ENCODE measurements around the gene SLC38A4.

SLC38A4 gene

GRCh38 chr12:46811185-46811584, 14.6 kb downstream of the SLC38A4 start:
- H3K79me2 ChIP-seq (ENCODE audit: insufficient read depth, low read length) = no peaks in the 10 kb centered on the region
- TF ChIP-seq EZH2phosphoT487 (IDR thresholded peaks at IDR 0.05; ENCODE audit: borderline replicate concordance) = no peak
- TF ChIP-seq CTCF (conservative IDR thresholded peaks at IDR 0.05; ENCODE audit: low read length) = no peak
- no peaks in the 10 kb centered on the region for H3F3A ChIP-seq (ENCODE audit: low read depth)
- no peaks in the 10 kb centered on the region for H3K36me3 ChIP-seq (ENCODE audit: insufficient read depth, low read length)
- H3K4me2 ChIP-seq (ENCODE audit: low read depth, low read length, poor library complexity, severe bottlenecking) = no peak overlapping the region
- no peaks in the 10 kb centered on the region; the same call in 1 of the 2 replicates for H3K9me2 ChIP-seq (replicated peaks; ENCODE audit: low read depth, low read length)
- H3K27me3 ChIP-seq (ENCODE audit: insufficient read depth, low read length, poor library complexity, severe bottlenecking) = no peaks in the 10 kb centered on the region
- H2AFZ ChIP-seq (ENCODE audit: low read length) = no peak overlapping the region
- no peak overlapping the region for H3K9ac ChIP-seq (ENCODE audit: low read depth, low read length, poor library complexity, severe bottlenecking)
- H3K4me1 ChIP-seq (ENCODE audit: insufficient read depth, low read length, poor library complexity, severe bottlenecking) = no peaks in the 10 kb centered on the region
- no peaks in the 10 kb centered on the region for H3K9me3 ChIP-seq (ENCODE audit: insufficient read depth, low read depth, low read length)
- H4K20me1 ChIP-seq (ENCODE audit: insufficient read depth, low read length, poor library complexity, severe bottlenecking) = no peaks in the 10 kb centered on the region
- no peak overlapping the region for H3K4me3 ChIP-seq (ENCODE audit: low read length, poor library complexity, severe bottlenecking)

DNA sequence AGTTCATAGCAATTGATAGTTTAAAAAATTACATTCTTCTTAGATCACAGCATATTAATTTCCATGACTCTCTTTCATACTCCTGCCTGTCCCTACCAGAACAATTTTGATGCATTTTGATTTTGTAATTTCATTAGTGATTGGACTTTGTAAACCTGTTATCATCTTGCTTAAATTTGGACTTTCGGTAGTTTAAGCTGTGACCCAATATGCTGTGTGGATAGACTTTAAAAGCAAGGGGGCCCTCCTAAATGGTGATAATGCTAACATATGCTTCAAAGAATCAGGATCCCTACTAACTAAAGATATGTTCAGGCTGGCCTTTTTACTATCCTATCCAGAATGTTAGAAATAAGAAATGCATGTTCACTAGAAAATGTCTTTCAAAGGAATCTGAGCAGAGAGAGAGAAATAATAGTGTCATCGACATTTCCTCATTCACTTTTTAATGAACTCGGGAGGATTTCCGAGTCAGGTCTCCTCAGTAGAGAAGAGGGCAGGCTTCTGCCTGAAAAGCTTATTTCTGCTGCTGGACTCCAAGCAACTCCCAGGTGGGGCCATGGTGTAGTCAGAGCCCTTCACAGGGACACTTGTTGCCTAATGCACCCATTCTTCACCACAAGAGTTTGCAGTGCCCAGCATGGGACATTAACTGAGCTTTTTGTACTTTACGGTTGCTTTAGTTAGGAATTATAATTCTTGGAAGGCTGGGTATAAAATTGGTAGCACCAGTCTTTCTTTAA, 16.7 kb downstream of the SLC38A4 start:
- Histone ChIP-seq H3K9me3 (ENCODE audit: insufficient read depth, low read depth, low read length) (no peaks in the 10 kb centered on the region), H3K4me2 (ENCODE audit: low read depth, low read length, poor library complexity, severe bottlenecking) (no peak overlapping the region), H3K79me2 (ENCODE audit: insufficient read depth, low read length) (no peaks in the 10 kb centered on the region), H2AFZ (ENCODE audit: low read length) (no peak overlapping the region), H3K9ac (ENCODE audit: low read depth, low read length, poor library complexity, severe bottlenecking) (no peak overlapping the region), H3K36me3 (ENCODE audit: insufficient read depth, low read length) (no peaks in the 10 kb centered on the region), H4K20me1 (ENCODE audit: insufficient read depth, low read length, poor library complexity, severe bottlenecking) (no peaks in the 10 kb centered on the region), H3K4me3 (ENCODE audit: low read length, poor library complexity, severe bottlenecking) (no peak overlapping the region), H3K9me2 (replicated peaks; ENCODE audit: low read depth, low read length) (no peaks in the 10 kb centered on the region; the same call in 1 of the 2 replicates), H3F3A (ENCODE audit: low read depth) (no peaks in the 10 kb centered on the region), H3K27me3 (ENCODE audit: insufficient read depth, low read length, poor library complexity, severe bottlenecking) (no peaks in the 10 kb centered on the region), H3K4me1 (ENCODE audit: insufficient read depth, low read length, poor library complexity, severe bottlenecking) (no peaks in the 10 kb centered on the region)
- TF ChIP-seq EZH2phosphoT487 (IDR thresholded peaks at IDR 0.05; ENCODE audit: borderline replicate concordance) = no peak
- TF ChIP-seq CTCF (conservative IDR thresholded peaks at IDR 0.05; ENCODE audit: low read length) = no peak

DNA sequence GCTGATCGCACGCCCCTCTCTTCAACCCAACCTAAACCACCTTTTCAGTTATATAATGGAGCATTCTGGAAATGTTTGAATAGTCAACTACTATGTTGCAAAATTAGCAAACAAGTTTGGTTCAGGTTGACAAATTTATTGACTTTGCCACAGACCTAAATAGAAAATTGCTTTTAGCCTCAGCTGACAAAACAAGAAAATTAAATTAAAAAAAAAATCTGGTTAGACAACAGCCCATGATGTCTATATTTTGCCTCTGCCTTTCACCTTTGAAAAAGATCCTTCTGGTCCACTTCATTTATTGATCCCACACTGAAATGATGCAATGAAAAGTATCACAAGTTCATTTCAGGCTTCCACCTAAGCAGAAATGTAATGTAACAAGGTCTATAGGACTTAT, 17.5 kb downstream of the SLC38A4 start:
- Histone ChIP-seq H3K36me3 (ENCODE audit: insufficient read depth, low read length) (no peaks in the 10 kb centered on the region), H3K27me3 (ENCODE audit: insufficient read depth, low read length, poor library complexity, severe bottlenecking) (no peaks in the 10 kb centered on the region), H3K4me2 (ENCODE audit: low read depth, low read length, poor library complexity, severe bottlenecking) (no peak overlapping the region), H3K4me1 (ENCODE audit: insufficient read depth, low read length, poor library complexity, severe bottlenecking) (no peaks in the 10 kb centered on the region), H3K9me3 (ENCODE audit: insufficient read depth, low read depth, low read length) (no peaks in the 10 kb centered on the region), H3K4me3 (ENCODE audit: low read length, poor library complexity, severe bottlenecking) (no peak overlapping the region), H3F3A (ENCODE audit: low read depth) (no peaks in the 10 kb centered on the region), H2AFZ (ENCODE audit: low read length) (no peak overlapping the region), H3K79me2 (ENCODE audit: insufficient read depth, low read length) (no peaks in the 10 kb centered on the region), H3K9me2 (replicated peaks; ENCODE audit: low read depth, low read length) (no peaks in the 10 kb centered on the region; the same call in 1 of the 2 replicates), H4K20me1 (ENCODE audit: insufficient read depth, low read length, poor library complexity, severe bottlenecking) (no peaks in the 10 kb centered on the region), H3K9ac (ENCODE audit: low read depth, low read length, poor library complexity, severe bottlenecking) (no peak overlapping the region)
- no peak for TF ChIP-seq EZH2phosphoT487 (IDR thresholded peaks at IDR 0.05; ENCODE audit: borderline replicate concordance)

- H3K79me2 ChIP-seq (ENCODE audit: insufficient read depth, low read length) = no peaks in the 10 kb centered on the region
- no peaks in the 10 kb centered on the region for H3K36me3 ChIP-seq (ENCODE audit: insufficient read depth, low read length)
- H3K9ac ChIP-seq (ENCODE audit: low read depth, low read length, poor library complexity, severe bottlenecking) = no peak overlapping the region
- no peak overlapping the region for H3K4me3 ChIP-seq (ENCODE audit: low read length, poor library complexity, severe bottlenecking)
- no peaks in the 10 kb centered on the region for H3K9me3 ChIP-seq (ENCODE audit: insufficient read depth, low read depth, low read length)
- H3K9me2 ChIP-seq (replicated peaks; ENCODE audit: low read depth, low read length) = no peaks in the 10 kb centered on the region; the same call in 1 of the 2 replicates
- H3K4me2 ChIP-seq (ENCODE audit: low read depth, low read length, poor library complexity, severe bottlenecking) = no peak overlapping the region
- no peak overlapping the region for H2AFZ ChIP-seq (ENCODE audit: low read length)
- H3F3A ChIP-seq (ENCODE audit: low read depth) = no peaks in the 10 kb centered on the region
- TF ChIP-seq CTCF (conservative IDR thresholded peaks at IDR 0.05; ENCODE audit: low read length) = no peak
- TF ChIP-seq EZH2phosphoT487 (IDR thresholded peaks at IDR 0.05; ENCODE audit: borderline replicate concordance) = no peak
- H3K4me1 ChIP-seq (ENCODE audit: insufficient read depth, low read length, poor library complexity, severe bottlenecking) = no peaks in the 10 kb centered on the region
- no peaks in the 10 kb centered on the region for H4K20me1 ChIP-seq (ENCODE audit: insufficient read depth, low read length, poor library complexity, severe bottlenecking)
- no peaks in the 10 kb centered on the region for H3K27me3 ChIP-seq (ENCODE audit: insufficient read depth, low read length, poor library complexity, severe bottlenecking)
Observed at GRCh38 chr12:46804054-46804453, 21.7 kb downstream of the SLC38A4 start.
